Measurements from ENCODE around the gene SPG21. TPM values are rescaled to one million over a fixed set of nuclear protein-coding genes. Genes with fewer than 3 reads are reported as not detected.
"Not testable (repeated sequence)": the region's sequence is repeated elsewhere in the genome, so short reads cannot be mapped to it uniquely, and the experiment has no call there.

The SPG21 gene
- total RNA-seq, 4 donors from 2014 or later: 83.5 to 96.7 (median 90.8) TPM

DNA sequence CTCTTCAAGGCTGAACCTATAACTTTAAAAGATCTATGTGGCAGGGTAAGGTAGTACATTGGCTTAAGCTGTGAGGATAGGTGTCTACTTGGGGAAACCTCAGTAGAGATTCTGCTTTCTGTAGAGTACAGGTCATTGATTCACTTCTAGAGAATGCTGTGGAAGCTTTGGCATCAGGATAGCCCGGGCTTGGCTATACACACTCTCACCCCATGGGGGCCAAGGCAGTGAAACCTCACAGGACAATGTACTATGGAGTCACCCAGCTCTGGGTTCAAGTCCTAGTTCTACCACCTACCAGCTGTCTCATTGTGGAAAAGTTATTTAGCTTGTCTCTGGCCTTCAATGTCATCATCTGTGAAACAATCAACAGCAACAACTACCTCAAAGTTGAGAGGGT lies 30.7 kb upstream of the SPG21 start:
- no peaks in the 10 kb centered on the region for H3K27me3 ChIP-seq
- intact Hi-C loops (cut with DNase I): no loop called here
- no peaks in the 10 kb centered on the region for H3K9me3 ChIP-seq
- H3K4me3 ChIP-seq: no peak overlapping the region
- TF ChIP-seq POLR2A (IDR thresholded peaks at IDR 0.05; ENCODE audit: low read depth) (no peak), POLR2AphosphoS5 (IDR thresholded peaks at IDR 0.05) (no peak), CTCF (IDR thresholded peaks at IDR 0.05) (no peak), EP300 (IDR thresholded peaks at IDR 0.05) (no peak)
- no peaks in the 10 kb centered on the region for H3K4me1 ChIP-seq
- H3K36me3 ChIP-seq: peaks cover 27 to 96% (median 72%) of the 10 kb centered on the region in 4 donors
- H3K27ac ChIP-seq (replicated peaks in 1 of 4): no peak overlapping the region
- no peak for DNase-seq (ENCODE audit: extremely low spot score)
- WGBS: 88% methylated on average over 1 of the region's 1 CpG

GRCh38 chr15:65011198-65011597 lies 21.5 kb upstream of the SPG21 start:
- 97% methylated on average over 4 of the region's 4 CpGs for WGBS
- H3K4me1 ChIP-seq; DNase-seq (ENCODE audit: extremely low spot score); H3K27me3 ChIP-seq; intact Hi-C loops (cut with DNase I); H3K4me3 ChIP-seq; H3K27ac ChIP-seq (replicated peaks in 1 of 4); H3K9me3 ChIP-seq: not testable (repeated sequence)
- H3K36me3 ChIP-seq: peaks cover 33 to 74% (median 50%) of the 10 kb centered on the region in 4 donors

GRCh38 chr15:65008983-65009382 lies 19.3 kb upstream of the SPG21 start:
- TF ChIP-seq EP300 (IDR thresholded peaks at IDR 0.05) (no peak), CTCF (IDR thresholded peaks at IDR 0.05) (no peak), POLR2A (IDR thresholded peaks at IDR 0.05; ENCODE audit: low read depth) (no peak), POLR2AphosphoS5 (IDR thresholded peaks at IDR 0.05) (no peak)
- Histone ChIP-seq H3K36me3 (peaks cover 12 to 74% (median 41%) of the 10 kb centered on the region in 4 donors), H3K27ac (replicated peaks in 1 of 4) (no peak overlapping the region), H3K4me1 (no peaks in the 10 kb centered on the region), H3K27me3 (no peaks in the 10 kb centered on the region), H3K9me3 (peaks cover 0 to 7% (median 0%) of the 10 kb centered on the region in 4 donors), H3K4me3 (no peak overlapping the region)
- WGBS: 62% methylated on average over 2 of the region's 2 CpGs
- intact Hi-C loops (cut with DNase I): no loop called here
- no peak for DNase-seq (ENCODE audit: extremely low spot score)

- intact Hi-C loops (cut with DNase I): no loop called here
These were observed 17.2 kb upstream of the SPG21 start for GRCh38 chr15:65006876-65007275.

GRCh38 chr15:65004993-65005392 lies 15.3 kb upstream of the SPG21 start:
- no peak overlapping the region for H3K27ac ChIP-seq (replicated peaks in 1 of 4)
- intact Hi-C loops (cut with DNase I): no loop called here
- H3K4me1 ChIP-seq: no peaks in the 10 kb centered on the region
- no peak for DNase-seq (ENCODE audit: extremely low spot score)
- no peak for TF ChIP-seq POLR2AphosphoS5 (IDR thresholded peaks at IDR 0.05)
- no peak for TF ChIP-seq CTCF (IDR thresholded peaks at IDR 0.05)
- TF ChIP-seq POLR2A (IDR thresholded peaks at IDR 0.05; ENCODE audit: low read depth): no peak
- TF ChIP-seq EP300 (IDR thresholded peaks at IDR 0.05): no peak
- no peak overlapping the region for H3K4me3 ChIP-seq
- WGBS: 91% methylated on average over 3 of the region's 3 CpGs
- no peaks in the 10 kb centered on the region for H3K9me3 ChIP-seq
- peaks cover 0 to 65% (median 32%) of the 10 kb centered on the region in 4 donors for H3K36me3 ChIP-seq
- no peaks in the 10 kb centered on the region for H3K27me3 ChIP-seq

More at GRCh38 chr15:65006876-65007275, 17.2 kb upstream of the SPG21 start:
- no peaks in the 10 kb centered on the region for H3K4me1 ChIP-seq
- H3K27ac ChIP-seq (replicated peaks in 1 of 4): no peak overlapping the region
- WGBS: 95% methylated on average over 3 of the region's 3 CpGs
- DNase-seq (ENCODE audit: extremely low spot score): no peak
- H3K36me3 ChIP-seq: peaks cover 0 to 75% (median 34%) of the 10 kb centered on the region in 4 donors
- H3K4me3 ChIP-seq: no peak overlapping the region
- H3K27me3 ChIP-seq: no peaks in the 10 kb centered on the region
- TF ChIP-seq POLR2A (IDR thresholded peaks at IDR 0.05; ENCODE audit: low read depth) (no peak), CTCF (IDR thresholded peaks at IDR 0.05) (no peak), POLR2AphosphoS5 (IDR thresholded peaks at IDR 0.05) (no peak)
- no peaks in the 10 kb centered on the region for H3K9me3 ChIP-seq
